HG03135 (cell line): ENCODE data around the gene KLRK1.
"Not testable (repeated sequence)": the region's sequence is repeated elsewhere in the genome, so short reads cannot be mapped to it uniquely, and the experiment has no call there.

Experiments used
- ATAC-seq: cut with Tn5 transposase; IDR thresholded peaks from one replicate; pipeline ENCODE4 v1.9.1; 2021; ENCODE audit warnings: mild to moderate bottlenecking, moderate library complexity; ENCODE audit not compliant: unreplicated experiment

Gene KLRK1

GRCh38 chr12:10388624-10389413 lies 1.0 kb downstream of the KLRK1 start:
- ATAC-seq = no peak

GRCh38 chr12:10387498-10387897 lies 2.3 kb downstream of the KLRK1 start:
- not testable (repeated sequence) for ATAC-seq

- no peak for ATAC-seq
Observed at GRCh38 chr12:10386857-10387256, 3.0 kb downstream of the KLRK1 start.

- no peak for ATAC-seq
Observed at GRCh38 chr12:10385166-10385613, 4.7 kb downstream of the KLRK1 start.

GRCh38 chr12:10384191-10384590 lies 5.7 kb downstream of the KLRK1 start:
- no peak for ATAC-seq

GRCh38 chr12:10381928-10382628 lies 7.8 kb downstream of the KLRK1 start:
- no peak for ATAC-seq

GRCh38 chr12:10378737-10379136 lies 11.1 kb downstream of the KLRK1 start:
- not testable (repeated sequence) for ATAC-seq

- ATAC-seq = no peak
Observed at GRCh38 chr12:10374624-10375018, 15.2 kb downstream of the KLRK1 start.

GRCh38 chr12:10372559-10372958 lies 17.3 kb downstream of the KLRK1 start:
- no peak for ATAC-seq

- not testable (repeated sequence) for ATAC-seq
Observed at GRCh38 chr12:10371893-10372535, 17.8 kb downstream of the KLRK1 start.

- no peak for ATAC-seq
Observed at GRCh38 chr12:10369557-10370415, 20.1 kb downstream of the KLRK1 start.

- no peak for ATAC-seq
Observed at GRCh38 chr12:10368206-10369171, 21.4 kb downstream of the KLRK1 start.

GRCh38 chr12:10367714-10368113 lies 22.1 kb downstream of the KLRK1 start:
- not testable (repeated sequence) for ATAC-seq

GRCh38 chr12:10366875-10367274 lies 23.0 kb downstream of the KLRK1 start:
- no peak for ATAC-seq

GRCh38 chr12:10365696-10366405 lies 24.0 kb downstream of the KLRK1 start:
- ATAC-seq = no peak

- ATAC-seq = peak; percentile 66
Observed at GRCh38 chr12:10364815-10365622, 24.8 kb downstream of the KLRK1 start.

- peak; percentile 75 for ATAC-seq
Observed at GRCh38 chr12:10363914-10364814, 25.7 kb downstream of the KLRK1 start.
